Caco-2 (cell line): Measurements from ENCODE around the gene SLC25A18. TPM values are rescaled to one million over a fixed set of nuclear protein-coding genes. Genes with fewer than 3 reads are reported as not detected.
"Not testable (repeated sequence)": the region's sequence is repeated elsewhere in the genome, so short reads cannot be mapped to it uniquely, and the experiment has no call there.

Source experiments
- BruUV-seq: library from RNA; stranded (reverse); fragments of 400-500 nt; replicated peaks from 2 replicates; lab custom pipeline; 2021; lab: Mats Ljungman, UMichigan
- CTCF ChIA-PET: fragments of 300-600 bp; sonication (Branson Sonifier 250); formaldehyde crosslinking; loops from one replicate; lab custom pipeline; 2022; ENCODE audit warnings: antibody characterized with exemption; lab: Charles Lee
- POLR2A ChIA-PET: fragments of 300-600 bp; sonication (Branson Sonifier 250); formaldehyde crosslinking; loops from one replicate; lab custom pipeline; 2022; ENCODE audit warnings: antibody characterized with exemption; lab: Charles Lee
- DNase-seq, 2 experiments: peaks; one replicate each; pipeline versions ENCODE4 v3.0.0 to v3.0.0-alpha.2; 2020 to 2022
- H3K27me3 ChIP-seq: replicated peaks from 2 replicates; pipeline ENCODE4 v1.6.0; 2011; ENCODE audit warnings: low read length; ENCODE audit not compliant: control insufficient read depth, insufficient read depth
- H3K36me3 ChIP-seq: 2 replicates; pipeline ENCODE4 v1.5.1; 2011; ENCODE audit warnings: low read length; ENCODE audit not compliant: control insufficient read depth, insufficient read depth
- H3K4me1 ChIP-seq: fragments of 250-450 bp; sonication (Bioruptor Pico); 2 replicates; pipeline ENCODE4 v1.5.1; 2020; ENCODE audit warnings: mild to moderate bottlenecking
- H3K4me3 ChIP-seq: 2 replicates; pipeline ENCODE4 v1.5.1; 2011; ENCODE audit warnings: low read depth, mild to moderate bottlenecking, control low read depth, low read length
- H3K9me3 ChIP-seq: fragments of 250-450 bp; sonication (Bioruptor Pico); 2 replicates; pipeline ENCODE4 v1.5.1; 2020; ENCODE audit warnings: mild to moderate bottlenecking, moderate library complexity
- H3K27ac Mint-ChIP-seq: one replicate; pipeline ENCODE4 v1.8.0; 2022; ENCODE audit warnings: mixed read lengths; ENCODE audit not compliant: unreplicated experiment
- H3K27me3 Mint-ChIP-seq: one replicate; pipeline ENCODE4 v1.8.0; 2022; ENCODE audit warnings: mixed read lengths; ENCODE audit not compliant: insufficient read depth, unreplicated experiment
- H3K36me3 Mint-ChIP-seq: one replicate; pipeline ENCODE4 v1.8.0; 2022; ENCODE audit warnings: mild to moderate bottlenecking, mixed read lengths; ENCODE audit not compliant: insufficient read depth, unreplicated experiment
- H3K4me1 Mint-ChIP-seq: one replicate; pipeline ENCODE4 v1.8.0; 2022; ENCODE audit warnings: low read depth, mixed read lengths; ENCODE audit not compliant: unreplicated experiment
- H3K4me3 Mint-ChIP-seq: one replicate; pipeline ENCODE4 v1.8.0; 2022; ENCODE audit warnings: mild to moderate bottlenecking, moderate library complexity, mixed read lengths; ENCODE audit not compliant: unreplicated experiment
- H3K9me3 Mint-ChIP-seq: one replicate; pipeline ENCODE4 v1.8.0; 2022; ENCODE audit warnings: mixed read lengths; ENCODE audit not compliant: unreplicated experiment
- intact Hi-C: fragments of 100-400 bp; cut with micrococcal nuclease; formaldehyde crosslinking; loops from one replicate; pipeline ENCODE4 v1.10.0; 2022; ENCODE audit not compliant: unreplicated experiment
- total RNA-seq: library from RNA; stranded (reverse); gene quantifications from 2 replicates; pipeline ENCODE4 v1.2.3, GENCODE V29; 2022
- TF ChIP-seq, protein P1 (sequence below), 2 experiments: fragments of 200-600 bp in 1 of 2; IDR thresholded peaks; 1 replicate in 1 of 2; 2 replicates in 1 of 2; pipeline versions ENCODE4 v1.5.1 to v1.8.0; 2011 to 2022; ENCODE audit warnings: antibody characterized with exemption in 1 of 2, control low read depth in 1 of 2, inconsistent platforms in 1 of 2, low read depth in 1 of 2, low read length in 1 of 2, mild to moderate bottlenecking in 1 of 2, moderate library complexity in 1 of 2; ENCODE audit not compliant: insufficient read depth in 1 of 2, severe bottlenecking in 1 of 2, unreplicated experiment in 1 of 2

Gene SLC25A18
- total RNA-seq, 1 experiment from 2014 or later, result not detected

GRCh38 chr22:17633217-17633997 is 70.1 kb downstream of the SLC25A18 start:
- no TSS peak for BruUV-seq
- CTCF ChIA-PET, result interaction anchor here (1.0 kb wide), 1 partner anchor 75 kb away, joined by 6 read pairs; no protein-coding TSS in a partner anchor
- Mint-ChIP-seq H3K27ac (peak overlapping the region; percentile 94), H3K27me3 (no peaks in the 10 kb centered on the region), H3K4me1 (peaks cover 25% of the 10 kb centered on the region), H3K4me3 (peak overlapping the region; percentile 46), H3K36me3 (peaks cover 33% of the 10 kb centered on the region), H3K9me3 (no peaks in the 10 kb centered on the region)
- DNase-seq, result peak; percentile 77 to 83
- H3K27me3 ChIP-seq, result no peaks in the 10 kb centered on the region
- intact Hi-C loops, result no loop called here
- H3K4me3 ChIP-seq, result no peak overlapping the region
- TF ChIP-seq, protein P1, sequence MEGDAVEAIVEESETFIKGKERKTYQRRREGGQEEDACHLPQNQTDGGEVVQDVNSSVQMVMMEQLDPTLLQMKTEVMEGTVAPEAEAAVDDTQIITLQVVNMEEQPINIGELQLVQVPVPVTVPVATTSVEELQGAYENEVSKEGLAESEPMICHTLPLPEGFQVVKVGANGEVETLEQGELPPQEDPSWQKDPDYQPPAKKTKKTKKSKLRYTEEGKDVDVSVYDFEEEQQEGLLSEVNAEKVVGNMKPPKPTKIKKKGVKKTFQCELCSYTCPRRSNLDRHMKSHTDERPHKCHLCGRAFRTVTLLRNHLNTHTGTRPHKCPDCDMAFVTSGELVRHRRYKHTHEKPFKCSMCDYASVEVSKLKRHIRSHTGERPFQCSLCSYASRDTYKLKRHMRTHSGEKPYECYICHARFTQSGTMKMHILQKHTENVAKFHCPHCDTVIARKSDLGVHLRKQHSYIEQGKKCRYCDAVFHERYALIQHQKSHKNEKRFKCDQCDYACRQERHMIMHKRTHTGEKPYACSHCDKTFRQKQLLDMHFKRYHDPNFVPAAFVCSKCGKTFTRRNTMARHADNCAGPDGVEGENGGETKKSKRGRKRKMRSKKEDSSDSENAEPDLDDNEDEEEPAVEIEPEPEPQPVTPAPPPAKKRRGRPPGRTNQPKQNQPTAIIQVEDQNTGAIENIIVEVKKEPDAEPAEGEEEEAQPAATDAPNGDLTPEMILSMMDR (IDR thresholded peaks at IDR 0.05; ENCODE audit: insufficient read depth in 1 of 2, low read depth in 1 of 2, low read length in 1 of 2, severe bottlenecking in 1 of 2, unreplicated experiment in 1 of 2), result no peak
- no peaks in the 10 kb centered on the region for H3K9me3 ChIP-seq
- POLR2A ChIA-PET, result no interaction called here
- peaks cover 36% of the 10 kb centered on the region for H3K4me1 ChIP-seq
- no peaks in the 10 kb centered on the region for H3K36me3 ChIP-seq

DNA sequence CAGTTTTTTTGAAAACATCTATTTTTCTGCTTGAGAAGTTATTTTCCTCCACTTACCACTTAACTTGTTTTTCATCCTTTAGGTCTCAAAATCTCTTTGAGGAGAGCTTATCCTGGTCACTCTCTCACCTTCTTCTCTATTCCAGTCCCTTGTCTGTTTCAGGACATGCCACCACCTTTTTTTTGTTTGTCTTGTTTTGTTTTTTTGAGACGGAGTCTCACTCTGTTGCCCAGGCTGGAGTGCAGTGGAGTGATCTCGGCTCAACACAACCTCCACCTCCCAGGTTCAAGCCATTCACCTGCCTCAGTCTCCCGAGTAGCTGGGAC is 70.7 kb downstream of the SLC25A18 start:
- peaks cover 25% of the 10 kb centered on the region for H3K4me1 Mint-ChIP-seq
- no peak for DNase-seq
- POLR2A ChIA-PET, result no interaction called here
- peaks cover 33% of the 10 kb centered on the region for H3K36me3 Mint-ChIP-seq
- Histone ChIP-seq H3K9me3 (no peaks in the 10 kb centered on the region), H3K4me3 (no peak overlapping the region), H3K36me3 (no peaks in the 10 kb centered on the region), H3K27me3 (no peaks in the 10 kb centered on the region), H3K4me1 (peaks cover 36% of the 10 kb centered on the region)
- CTCF ChIA-PET, result interaction anchor here (1.0 kb wide), 1 partner anchor 76 kb away, joined by 6 read pairs; no protein-coding TSS in a partner anchor
- intact Hi-C loops, result no loop called here
- peak overlapping the region; percentile 46 for H3K4me3 Mint-ChIP-seq
- H3K9me3 Mint-ChIP-seq, result no peaks in the 10 kb centered on the region
- TF ChIP-seq, protein P1 (IDR thresholded peaks at IDR 0.05; ENCODE audit: insufficient read depth in 1 of 2, low read depth in 1 of 2, low read length in 1 of 2, severe bottlenecking in 1 of 2, unreplicated experiment in 1 of 2), result no peak
- no peaks in the 10 kb centered on the region for H3K27me3 Mint-ChIP-seq
- no TSS peak for BruUV-seq
- H3K27ac Mint-ChIP-seq, result peak overlapping the region; percentile 94

DNA sequence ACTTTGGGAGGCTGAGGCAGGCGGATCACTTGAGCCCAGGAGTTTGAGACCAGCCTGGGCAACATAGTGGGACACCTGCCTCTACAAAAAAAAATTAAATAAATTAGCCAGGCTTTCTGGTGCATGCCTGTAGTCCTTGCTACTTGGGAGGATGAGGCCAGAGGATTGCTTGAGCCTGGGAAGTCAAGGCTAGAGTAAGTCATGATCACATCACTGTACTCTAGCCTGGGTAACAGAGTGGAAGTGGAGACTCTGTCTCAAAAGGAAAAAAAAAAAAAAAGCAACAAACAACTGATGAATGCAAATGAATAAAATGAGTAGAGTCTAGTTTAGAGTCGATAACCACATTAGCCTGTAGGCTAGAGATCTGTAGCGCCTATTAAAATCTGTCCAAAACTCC is 71.4 kb downstream of the SLC25A18 start:
- intact Hi-C loops, result no loop called here
- CTCF ChIA-PET, result no interaction called here
- H3K27ac Mint-ChIP-seq, result peak overlapping the region; percentile 94

DNA sequence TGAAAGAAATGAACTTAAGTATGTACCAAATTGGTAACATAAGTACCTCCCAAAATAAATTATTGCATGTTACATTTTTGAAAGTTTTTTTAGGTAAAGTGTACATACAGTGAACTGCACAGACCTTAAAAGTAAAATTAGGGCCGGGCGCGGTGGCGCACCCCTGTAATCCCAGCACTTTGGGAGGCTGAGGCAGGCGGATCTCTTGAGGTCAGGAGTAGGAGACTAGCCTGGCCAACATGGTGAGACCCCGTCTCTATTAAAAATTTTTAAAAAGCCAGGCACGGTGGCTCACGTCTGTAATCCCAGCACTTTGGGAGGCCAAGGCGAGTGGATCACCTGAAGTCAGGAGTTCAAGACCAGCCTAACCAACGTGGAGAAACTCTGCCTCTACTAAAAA is 73.6 kb downstream of the SLC25A18 start:
- BruUV-seq, H3K4me3 ChIP-seq, H3K27me3 ChIP-seq, H3K9me3 ChIP-seq, H3K27me3 Mint-ChIP-seq, H3K36me3 ChIP-seq, CTCF ChIA-PET, H3K4me3 Mint-ChIP-seq, POLR2A ChIA-PET, H3K27ac Mint-ChIP-seq, intact Hi-C loops, H3K9me3 Mint-ChIP-seq, DNase-seq: not testable (repeated sequence)
- H3K4me1 Mint-ChIP-seq, result peaks cover 18% of the 10 kb centered on the region
- peaks cover 32% of the 10 kb centered on the region for H3K36me3 Mint-ChIP-seq
- H3K4me1 ChIP-seq, result peaks cover 33% of the 10 kb centered on the region

More for the DNA sequence above, 71.4 kb downstream of the SLC25A18 start:
- TF ChIP-seq, protein P1 (IDR thresholded peaks at IDR 0.05; ENCODE audit: insufficient read depth in 1 of 2, low read depth in 1 of 2, low read length in 1 of 2, severe bottlenecking in 1 of 2, unreplicated experiment in 1 of 2), result no peak
- H3K9me3 ChIP-seq, result no peaks in the 10 kb centered on the region
- Mint-ChIP-seq H3K4me1 (peaks cover 25% of the 10 kb centered on the region), H3K4me3 (no peak overlapping the region), H3K27me3 (no peaks in the 10 kb centered on the region), H3K36me3 (peaks cover 39% of the 10 kb centered on the region), H3K9me3 (no peaks in the 10 kb centered on the region)
- POLR2A ChIA-PET, result no interaction called here
- no peaks in the 10 kb centered on the region for H3K27me3 ChIP-seq
- peaks cover 30% of the 10 kb centered on the region for H3K4me1 ChIP-seq
- H3K4me3 ChIP-seq, result no peak overlapping the region
- DNase-seq, result no peak
- no peaks in the 10 kb centered on the region for H3K36me3 ChIP-seq
- no TSS peak for BruUV-seq
